Endothelial cell of umbilical vein (primary cell): ENCODE data around the gene PTGDS. TPM values are rescaled to one million over a fixed set of nuclear protein-coding genes. Genes with fewer than 3 reads are reported as not detected.

ENCODE experiments used
- BruUV-seq: library from RNA; stranded (reverse); fragments of 400-500 nt; replicated peaks from 2 replicates; lab custom pipeline; 2021; lab: Mats Ljungman, UMichigan
- CTCF ChIA-PET: fragments of 300-600, 350-600 bp; sonication (Branson Sonifier 250); formaldehyde crosslinking; loops from one replicate; lab custom pipeline; 2021; ENCODE audit warnings: antibody characterized with exemption, inconsistent platforms; lab: Charles Lee
- POLR2A ChIA-PET: fragments of 300-600, 350-600 bp; sonication (Branson Sonifier 250); formaldehyde crosslinking; loops from one replicate; lab custom pipeline; 2021; ENCODE audit warnings: antibody characterized with exemption, inconsistent platforms; lab: Charles Lee
- DNase-seq: peaks from one replicate; pipeline ENCODE4 v3.0.0-alpha.2; 2011; ENCODE audit warnings: low read depth, low spot score
- FAIRE-seq: peaks from 2 replicates; lab custom pipeline; 2011; peaks lifted over from hg19 to GRCh38; lab: Jason Lieb, UNC
- H2AFZ ChIP-seq: 2 replicates; pipeline ENCODE4 v1.6.0; 2012; ENCODE audit warnings: low read depth, low read length, control low read depth, inconsistent platforms
- H3K27ac ChIP-seq: 2 replicates; pipeline ENCODE4 v1.5.1; 2011; ENCODE audit warnings: low read depth, mild to moderate bottlenecking, control low read depth, low read length, moderate library complexity; ENCODE audit not compliant: insufficient read depth
- H3K27me3 ChIP-seq, 2 experiments: 2 replicates each; pipeline versions ENCODE4 v1.6.0 to v1.6.1; 2011; ENCODE audit warnings: low read length in 2 of 2, mixed read lengths in 1 of 2; ENCODE audit not compliant: control insufficient read depth in 2 of 2, insufficient read depth in 2 of 2
- H3K36me3 ChIP-seq, 2 experiments: 2 replicates in 1 of 2; 3 replicates in 1 of 2; pipeline ENCODE4 v1.5.1; 2011; ENCODE audit warnings: low read length in 2 of 2, mild to moderate bottlenecking in 1 of 2, moderate library complexity in 1 of 2; ENCODE audit not compliant: control insufficient read depth in 2 of 2, insufficient read depth in 2 of 2; ENCODE audit errors: extremely low read depth in 1 of 2
- H3K4me1 ChIP-seq: 3 replicates; pipeline ENCODE4 v1.5.1; 2011; ENCODE audit warnings: mild to moderate bottlenecking, low read length; ENCODE audit not compliant: control insufficient read depth, insufficient read depth; ENCODE audit errors: extremely low read depth
- H3K4me2 ChIP-seq: 2 replicates; pipeline ENCODE4 v1.6.1; 2011; ENCODE audit warnings: low read length, control low read depth, mixed read lengths; ENCODE audit not compliant: insufficient read depth
- H3K4me3 ChIP-seq, 3 experiments: fragments of 200-600 bp in 1 of 3; sonication (generic), shearing (Covaris generic) in 1 of 3; replicated peaks in 1 of 3; 2 replicates each; pipeline ENCODE4 v1.5.1; 2011 to 2016; ENCODE audit warnings: control low read depth in 3 of 3, low read length in 3 of 3, mild to moderate bottlenecking in 2 of 3, inconsistent platforms in 1 of 3, low read depth in 1 of 3, moderate library complexity in 1 of 3; ENCODE audit not compliant: insufficient read depth in 1 of 3
- H3K79me2 ChIP-seq: 2 replicates; pipeline ENCODE4 v1.6.0; 2012; ENCODE audit warnings: low read length, inconsistent platforms; ENCODE audit not compliant: control insufficient read depth, insufficient read depth
- H3K9ac ChIP-seq: replicated peaks from 2 replicates; pipeline ENCODE3; 2011; ENCODE audit warnings: low read length, control low read depth; ENCODE audit not compliant: insufficient read depth; ENCODE audit errors: extremely low read depth
- H3K9me1 ChIP-seq: replicated peaks from 3 replicates; pipeline ENCODE4 v1.6.0; 2011; ENCODE audit warnings: mild to moderate bottlenecking, low read length; ENCODE audit not compliant: control insufficient read depth, insufficient read depth; ENCODE audit errors: extremely low read depth
- H3K9me3 ChIP-seq: replicated peaks from 2 replicates; pipeline ENCODE4 v1.5.1; 2012; ENCODE audit warnings: low read length, inconsistent platforms; ENCODE audit not compliant: control insufficient read depth, insufficient read depth
- H4K20me1 ChIP-seq: replicated peaks from 2 replicates; pipeline ENCODE3; 2011; ENCODE audit warnings: mild to moderate bottlenecking, low read length; ENCODE audit not compliant: control insufficient read depth, insufficient read depth; ENCODE audit errors: extremely low read depth
- CTCF ChIP-seq, 2 donors: IDR thresholded peaks; 1 replicate in 1 of 2; 2 replicates in 1 of 2; pipeline ENCODE4 v1.5.1; 2011; ENCODE audit warnings: low read length in 2 of 2, mild to moderate bottlenecking in 2 of 2, moderate library complexity in 2 of 2, control low read depth in 1 of 2, inconsistent platforms in 1 of 2, low read depth in 1 of 2; ENCODE audit not compliant: insufficient read depth in 1 of 2; ENCODE audit errors: extremely low read depth in 1 of 2
- EZH2 ChIP-seq: IDR thresholded peaks from 2 replicates; pipeline ENCODE4 v1.6.1; 2012; ENCODE audit warnings: borderline replicate concordance, low read depth, mild to moderate bottlenecking, moderate library complexity, low read length, inconsistent platforms; ENCODE audit not compliant: severe bottlenecking
- FOS ChIP-seq: IDR thresholded peaks from 2 replicates; pipeline ENCODE4 v1.6.1; 2011; ENCODE audit warnings: mild to moderate bottlenecking, low read length, moderate library complexity, borderline replicate concordance; ENCODE audit not compliant: insufficient read depth
- GATA2 ChIP-seq: IDR thresholded peaks from 2 replicates; pipeline ENCODE4 v1.7.0; 2011; ENCODE audit warnings: low read depth, mild to moderate bottlenecking, moderate library complexity, mixed read lengths, low read length; ENCODE audit not compliant: insufficient read length, insufficient read depth
- JUN ChIP-seq: IDR thresholded peaks from 2 replicates; pipeline ENCODE4 v1.6.1; 2011; ENCODE audit warnings: borderline replicate concordance, low read depth; ENCODE audit not compliant: insufficient read length, insufficient read depth
- MAX ChIP-seq: IDR thresholded peaks from 2 replicates; pipeline ENCODE4 v1.6.1; 2011; ENCODE audit not compliant: insufficient read depth, insufficient read length
- MYC ChIP-seq: IDR thresholded peaks from one replicate; pipeline ENCODE4 v1.6.1; 2011; ENCODE audit warnings: mild to moderate bottlenecking, low read depth, low read length
- POLR2A ChIP-seq: IDR thresholded peaks from 2 replicates; pipeline ENCODE4 v1.6.1; 2012; ENCODE audit warnings: low read depth, mild to moderate bottlenecking, control low read depth, low read length
- POLR2AphosphoS5 ChIP-seq: IDR thresholded peaks from 2 replicates; pipeline ENCODE4 v1.6.1; 2012; ENCODE audit warnings: low read depth, mild to moderate bottlenecking, control low read depth, low read length, moderate library complexity; ENCODE audit not compliant: insufficient read depth
- dilution Hi-C: fragments of 300-500 bp; cut with MboI; formaldehyde crosslinking; loops from one replicate; pipeline ENCODE4 v1.15.0; 2019; ENCODE audit warnings: low sequenced_read_pairs; ENCODE audit not compliant: extremely low pct_ligation_motif_present
- intact Hi-C: fragments of 100-400 bp; cut with micrococcal nuclease; formaldehyde crosslinking; loops from one replicate; pipeline ENCODE4 v1.10.0; 2022
- polyA plus RNA-seq, 4 experiments: library from polyadenylated mRNA; depleted of rRNA in 3 of 4; stranded (reverse) in 3 of 4; unstranded in 1 of 4; fragments of >200 nt; gene quantifications; 2 replicates each; pipeline versions ENCODE4 v1.2.1 to v1.2.3, GENCODE V29; 2011 to 2012; ENCODE audit warnings: missing spikeins in 1 of 4
- total RNA-seq: library from RNA; stranded (reverse); gene quantifications from 2 replicates; pipeline ENCODE4 v1.2.3, GENCODE V29; 2021

The PTGDS gene
- total and polyA plus RNA-seq, 2 donors (not counting 3 experiments of a cell fraction or from before 2014, with no cell fraction given) = not detected

GRCh38 chr9:136954270-136955083 lies 22.8 kb upstream of the PTGDS start:
- BruUV-seq = no TSS peak
- TF ChIP-seq POLR2AphosphoS5 = no peak
- TF ChIP-seq GATA2 = no peak
- TF ChIP-seq MYC = no peak
- no peak for TF ChIP-seq EZH2
- TF ChIP-seq CTCF (IDR thresholded peaks at IDR 0.05; ENCODE audit: extremely low read depth in 1 of 2, insufficient read depth in 1 of 2, low read depth in 1 of 2, low read length in 2 of 2) = no peak
- no peak for TF ChIP-seq FOS
- TF ChIP-seq MAX = no peak
- no peak for TF ChIP-seq POLR2A
- no peak for TF ChIP-seq JUN
- no peak overlapping the region for H3K9ac ChIP-seq
- no peaks in the 10 kb centered on the region for H3K36me3 ChIP-seq
- H3K9me3 ChIP-seq = no peaks in the 10 kb centered on the region
- no peaks in the 10 kb centered on the region for H3K9me1 ChIP-seq
- H3K4me3 ChIP-seq = no peak overlapping the region
- ChIA-PET POLR2A (no interaction called here), CTCF (interaction anchor here (1.0 to 1.1 kb wide), 3 partner anchors 41 to 75 kb away, joined by 3 to 5 read pairs (median 4); partner anchors contain the start of gene CLIC3)
- no peaks in the 10 kb centered on the region for H3K27me3 ChIP-seq
- no peak overlapping the region for H3K4me2 ChIP-seq
- no peak overlapping the region for H3K27ac ChIP-seq
- H4K20me1 ChIP-seq = no peaks in the 10 kb centered on the region
- H3K79me2 ChIP-seq = no peaks in the 10 kb centered on the region
- intact Hi-C loops = no loop called here
- dilution Hi-C loops = no loop called here
- DNase-seq = no peak
- FAIRE-seq = no peak
- no peak overlapping the region for H2AFZ ChIP-seq
- peaks cover 5% of the 10 kb centered on the region for H3K4me1 ChIP-seq
